ENCODE measurements around the gene MS4A6A.
"Not testable (repeated sequence)": the region's sequence is repeated elsewhere in the genome, so short reads cannot be mapped to it uniquely, and the experiment has no call there.

The MS4A6A gene

GRCh38 chr11:60206616-60207015 is 23.7 kb upstream of the MS4A6A start:
- Histone ChIP-seq H3K4me1 (no peaks in the 10 kb centered on the region), H3K27me3 (no peaks in the 10 kb centered on the region), H3K36me3 (no peaks in the 10 kb centered on the region), H3K27ac (no peak overlapping the region), H3K4me3 (no peak overlapping the region), H3K9me3 (no peaks in the 10 kb centered on the region)
- no peak for TF ChIP-seq CTCF (IDR thresholded peaks at IDR 0.05)
- DNase-seq = no peak
- intact Hi-C loops (cut with DNase I; ENCODE audit: low total_unique reads) = no loop called here

GRCh38 chr11:60204922-60205321 is 22.0 kb upstream of the MS4A6A start:
- intact Hi-C loops (cut with DNase I; ENCODE audit: low total_unique reads) = no loop called here
- DNase-seq = no peak
- Histone ChIP-seq H3K27ac (no peak overlapping the region), H3K4me3 (no peak overlapping the region), H3K27me3 (no peaks in the 10 kb centered on the region), H3K9me3 (no peaks in the 10 kb centered on the region), H3K4me1 (no peaks in the 10 kb centered on the region), H3K36me3 (no peaks in the 10 kb centered on the region)
- no peak for TF ChIP-seq CTCF (IDR thresholded peaks at IDR 0.05)

- H3K27me3 ChIP-seq; DNase-seq; H3K9me3 ChIP-seq; H3K36me3 ChIP-seq; intact Hi-C loops (cut with DNase I; ENCODE audit: low total_unique reads); H3K4me1 ChIP-seq; H3K4me3 ChIP-seq; H3K27ac ChIP-seq: not testable (repeated sequence)
These were observed 18.5 kb upstream of the MS4A6A start for GRCh38 chr11:60201334-60201733.

- DNase-seq = no peak
- intact Hi-C loops (cut with DNase I; ENCODE audit: low total_unique reads) = no loop called here
- Histone ChIP-seq H3K27me3 (no peaks in the 10 kb centered on the region), H3K27ac (no peak overlapping the region), H3K9me3 (peaks cover 0 to 6% (median 0%) of the 10 kb centered on the region in 3 donors), H3K4me3 (no peak overlapping the region), H3K4me1 (no peaks in the 10 kb centered on the region), H3K36me3 (no peaks in the 10 kb centered on the region)
- TF ChIP-seq CTCF (IDR thresholded peaks at IDR 0.05) = no peak
These were observed 14.6 kb upstream of the MS4A6A start for GRCh38 chr11:60197442-60197841.

GRCh38 chr11:60195923-60196368 is 13.1 kb upstream of the MS4A6A start:
- Histone ChIP-seq H3K27me3 (no peaks in the 10 kb centered on the region), H3K36me3 (no peaks in the 10 kb centered on the region), H3K4me1 (no peaks in the 10 kb centered on the region), H3K4me3 (no peak overlapping the region), H3K9me3 (peaks cover 0 to 6% (median 0%) of the 10 kb centered on the region in 3 donors), H3K27ac (no peak overlapping the region)
- DNase-seq = no peak
- intact Hi-C loops (cut with DNase I; ENCODE audit: low total_unique reads) = no loop called here
- no peak for TF ChIP-seq CTCF (IDR thresholded peaks at IDR 0.05)

GRCh38 chr11:60194511-60194910 is 11.6 kb upstream of the MS4A6A start:
- no peaks in the 10 kb centered on the region for H3K36me3 ChIP-seq
- intact Hi-C loops (cut with DNase I; ENCODE audit: low total_unique reads) = no loop called here
- no peak overlapping the region for H3K27ac ChIP-seq
- H3K9me3 ChIP-seq = peaks cover 0 to 6% (median 0%) of the 10 kb centered on the region in 3 donors
- DNase-seq = no peak
- H3K27me3 ChIP-seq = no peaks in the 10 kb centered on the region
- TF ChIP-seq CTCF (IDR thresholded peaks at IDR 0.05) = no peak
- H3K4me3 ChIP-seq = no peak overlapping the region
- H3K4me1 ChIP-seq = no peaks in the 10 kb centered on the region
